A549 (cell line): ENCODE measurements around the gene SAMM50. TPM values are rescaled to one million over a fixed set of nuclear protein-coding genes. Genes with fewer than 3 reads are reported as not detected.

Experiments
- ATAC-seq, 2 experiments: fragments of 200-7000 bp in 1 of 2; fragments of >200 bp in 1 of 2; cut with Nextera tagmentation in 1 of 2; cut with Tn5 transposase in 1 of 2; 3 replicates each; pipeline versions ENCODE4 v1.8.0 to v1.9.1; 2018 to 2020; ENCODE audit warnings: mild to moderate bottlenecking in 1 of 2, moderate library complexity in 1 of 2
- CTCF ChIA-PET: fragments of 300-600 bp; sonication (Branson Sonifier 250); formaldehyde crosslinking; extraction: SDS; loops from one replicate; lab custom pipeline; 2021; ENCODE audit warnings: antibody characterized with exemption, inconsistent platforms; lab: Yijun Ruan, JAX
- POLR2A ChIA-PET: fragments of 350-600 bp; formaldehyde crosslinking; extraction: SDS; loops from one replicate; lab custom pipeline; 2021; ENCODE audit warnings: antibody characterized with exemption, inconsistent platforms; lab: Yijun Ruan, JAX
- DNase-seq, 2 experiments: peaks; one replicate each; pipeline versions ENCODE4 v3.0.0 to v3.0.0-alpha.2; 2011 to 2016; ENCODE audit warnings: low read depth in 1 of 2, low spot score in 1 of 2
- FAIRE-seq: peaks from 2 replicates; lab custom pipeline; 2011; peaks lifted over from hg19 to GRCh38; lab: Jason Lieb, UNC
- H3K27ac ChIP-seq, 2 experiments: fragments of >200 bp; sonication (Bioruptor Twin); formaldehyde crosslinking; 3 replicates each; pipeline ENCODE4 v1.5.1; 2016 to 2017
- H3K4me1 ChIP-seq: fragments of >200 bp; sonication (Bioruptor Twin); formaldehyde crosslinking; 3 replicates; pipeline ENCODE4 v1.6.1; 2016
- H3K4me2 ChIP-seq: fragments of >200 bp; sonication (Bioruptor Twin); formaldehyde crosslinking; 3 replicates; pipeline ENCODE4 v1.6.1; 2016
- H3K4me3 ChIP-seq: fragments of >200 bp; sonication (Bioruptor Twin); formaldehyde crosslinking; 3 replicates; pipeline ENCODE4 v1.5.1; 2016
- H3K9me3 ChIP-seq: fragments of >200 bp; sonication (Bioruptor Twin); formaldehyde crosslinking; 3 replicates; pipeline ENCODE4 v1.6.1; 2016
- BHLHE40 ChIP-seq: IDR thresholded peaks from 2 replicates; pipeline ENCODE4 v1.6.1; 2012; ENCODE audit warnings: low read depth, low read length, inconsistent platforms
- CBX8 ChIP-seq: fragments of 200-600 bp; sonication (generic); IDR thresholded peaks from 2 replicates; pipeline ENCODE4 v1.6.1; 2016
- CHD2 ChIP-seq: fragments of 150-350 bp; IDR thresholded peaks from 2 replicates; pipeline ENCODE4 v1.6.1; 2014; ENCODE audit warnings: low read length; ENCODE audit not compliant: partially characterized antibody
- CHD4 ChIP-seq: fragments of 200-600 bp; sonication (generic); IDR thresholded peaks from 2 replicates; pipeline ENCODE4 v1.6.1; 2016; ENCODE audit warnings: antibody characterized with exemption, mild to moderate bottlenecking, borderline replicate concordance
- ESRRA ChIP-seq: fragments of 150-350 bp; IDR thresholded peaks from 2 replicates; pipeline ENCODE4 v1.6.1; 2014; ENCODE audit warnings: mild to moderate bottlenecking, low read length, borderline replicate concordance
- FOSB ChIP-seq: fragments of 250-450 bp; sonication (Bioruptor Pico); IDR thresholded peaks from 2 replicates; pipeline ENCODE4 v1.5.0; 2020; ENCODE audit warnings: mild to moderate bottlenecking, moderate library complexity
- FOSL2 ChIP-seq, 2 experiments: fragments of 450-650 bp in 1 of 2; fragments of >200 bp in 1 of 2; sonication (Bioruptor Twin) in 1 of 2; formaldehyde crosslinking; IDR thresholded peaks; 2 replicates each; pipeline versions ENCODE4 v1.5.0 to v1.6.1; 2016 to 2020; ENCODE audit warnings: mild to moderate bottlenecking in 1 of 2, moderate library complexity in 1 of 2
- FOXS1 ChIP-seq: fragments of 250-450 bp; sonication (Bioruptor Pico); IDR thresholded peaks from 2 replicates; pipeline ENCODE4 v1.5.0; 2020; ENCODE audit warnings: mild to moderate bottlenecking, moderate library complexity
- HEYL ChIP-seq: fragments of 250-450 bp; sonication (Bioruptor Pico); IDR thresholded peaks from 2 replicates; pipeline ENCODE4 v1.8.0; 2021; ENCODE audit warnings: mild to moderate bottlenecking, moderate library complexity
- HOXB13 ChIP-seq: fragments of 250-450 bp; sonication (Bioruptor Pico); IDR thresholded peaks from 2 replicates; pipeline ENCODE4 v1.5.0; 2020; ENCODE audit warnings: low read depth, mild to moderate bottlenecking, moderate library complexity
- HOXB5 ChIP-seq: fragments of 250-450 bp; sonication (Bioruptor Pico); IDR thresholded peaks from 2 replicates; pipeline ENCODE4 v1.5.0; 2020; ENCODE audit warnings: mild to moderate bottlenecking, moderate library complexity
- JUN ChIP-seq, 2 experiments: fragments of >200 bp; sonication (Bioruptor Twin); formaldehyde crosslinking; IDR thresholded peaks; 2 replicates in 1 of 2; 3 replicates in 1 of 2; pipeline ENCODE4 v1.6.1; 2016 to 2017
- JUNB ChIP-seq: fragments of >200 bp; sonication (Bioruptor Twin); formaldehyde crosslinking; IDR thresholded peaks from 2 replicates; pipeline ENCODE4 v1.6.1; 2016
- KDM5A ChIP-seq: fragments of 200-600 bp; sonication (generic); IDR thresholded peaks from 2 replicates; pipeline ENCODE4 v1.6.1; 2016; ENCODE audit warnings: antibody characterized with exemption, mild to moderate bottlenecking
- MAFK ChIP-seq: fragments of 450-650 bp; IDR thresholded peaks from 2 replicates; pipeline ENCODE4 v1.6.1; 2014; ENCODE audit not compliant: partially characterized antibody
- NR3C1 ChIP-seq: fragments of >200 bp; sonication (Bioruptor Twin); formaldehyde crosslinking; IDR thresholded peaks from 3 replicates; pipeline ENCODE4 v1.6.1; 2017
- PHF8 ChIP-seq: fragments of 200-600 bp; sonication (generic); IDR thresholded peaks from 2 replicates; pipeline ENCODE4 v1.6.1; 2016; ENCODE audit warnings: low read depth, mild to moderate bottlenecking, antibody characterized with exemption, moderate library complexity, borderline replicate concordance
- POLR2AphosphoS2 ChIP-seq: conservative IDR thresholded peaks from 2 replicates; pipeline ENCODE4 v1.6.1; 2012; ENCODE audit warnings: low read length, improper control_type of control experiment, inconsistent platforms
- RARB ChIP-seq: fragments of 250-450 bp; sonication (Bioruptor Pico); IDR thresholded peaks from 2 replicates; pipeline ENCODE4 v1.8.0; 2021; ENCODE audit warnings: mild to moderate bottlenecking, moderate library complexity
- RCOR1 ChIP-seq: fragments of 150-350 bp; IDR thresholded peaks from 2 replicates; pipeline ENCODE4 v1.6.1; 2014; ENCODE audit warnings: antibody characterized with exemption, low read length, low read depth
- SMC3 ChIP-seq: fragments of >200 bp; sonication (Bioruptor Twin); formaldehyde crosslinking; IDR thresholded peaks from 3 replicates; pipeline ENCODE4 v1.6.1; 2018; ENCODE audit warnings: inconsistent platforms
- SREBF2 ChIP-seq: fragments of 450-650 bp; IDR thresholded peaks from 2 replicates; pipeline ENCODE4 v1.6.1; 2014; ENCODE audit warnings: mild to moderate bottlenecking, moderate library complexity
- TP53 ChIP-seq: fragments of 250-450 bp; sonication (Bioruptor Pico); IDR thresholded peaks from 2 replicates; pipeline ENCODE4 v1.5.0; 2021; ENCODE audit warnings: mild to moderate bottlenecking, moderate library complexity
- ZNF302 ChIP-seq: fragments of 250-450 bp; sonication (Bioruptor Pico); IDR thresholded peaks from 2 replicates; pipeline ENCODE4 v1.9.0; 2021; ENCODE audit warnings: inconsistent platforms, mild to moderate bottlenecking, moderate library complexity
- WGBS: methylation state at CpG from one replicate; pipeline ENCODE4 v1.1.6; 2017; ENCODE audit errors: missing lambda C conversion rate; 5-methylcytosine and 5-hydroxymethylcytosine counted together
- polyA plus RNA-seq, 4 experiments: library from polyadenylated mRNA; depleted of rRNA in 3 of 4; stranded (reverse); fragments of >200 nt; fragmentation: RNase III in 1 of 4; extraction: RNeasy Plus Mini Kit Qiagen cat#74134 plus additional on column Dnase treatment in 1 of 4; gene quantifications; 2 replicates in 3 of 4; 3 replicates in 1 of 4; pipeline ENCODE4 v1.2.3, GENCODE V29; 2011 to 2017
- TF ChIP-seq, protein P1 (sequence below): fragments of 450-650 bp; IDR thresholded peaks from 2 replicates; pipeline ENCODE4 v1.6.1; 2014; ENCODE audit warnings: antibody characterized with exemption
- TF ChIP-seq, protein P2 (sequence below): IDR thresholded peaks from 2 replicates; pipeline ENCODE4 v1.6.1; 2012

The SAMM50 gene
- polyA plus RNA-seq, 2 of the 4 experiments (the other 2 are of a cell fraction): 49.3 to 51.4 TPM

DNA sequence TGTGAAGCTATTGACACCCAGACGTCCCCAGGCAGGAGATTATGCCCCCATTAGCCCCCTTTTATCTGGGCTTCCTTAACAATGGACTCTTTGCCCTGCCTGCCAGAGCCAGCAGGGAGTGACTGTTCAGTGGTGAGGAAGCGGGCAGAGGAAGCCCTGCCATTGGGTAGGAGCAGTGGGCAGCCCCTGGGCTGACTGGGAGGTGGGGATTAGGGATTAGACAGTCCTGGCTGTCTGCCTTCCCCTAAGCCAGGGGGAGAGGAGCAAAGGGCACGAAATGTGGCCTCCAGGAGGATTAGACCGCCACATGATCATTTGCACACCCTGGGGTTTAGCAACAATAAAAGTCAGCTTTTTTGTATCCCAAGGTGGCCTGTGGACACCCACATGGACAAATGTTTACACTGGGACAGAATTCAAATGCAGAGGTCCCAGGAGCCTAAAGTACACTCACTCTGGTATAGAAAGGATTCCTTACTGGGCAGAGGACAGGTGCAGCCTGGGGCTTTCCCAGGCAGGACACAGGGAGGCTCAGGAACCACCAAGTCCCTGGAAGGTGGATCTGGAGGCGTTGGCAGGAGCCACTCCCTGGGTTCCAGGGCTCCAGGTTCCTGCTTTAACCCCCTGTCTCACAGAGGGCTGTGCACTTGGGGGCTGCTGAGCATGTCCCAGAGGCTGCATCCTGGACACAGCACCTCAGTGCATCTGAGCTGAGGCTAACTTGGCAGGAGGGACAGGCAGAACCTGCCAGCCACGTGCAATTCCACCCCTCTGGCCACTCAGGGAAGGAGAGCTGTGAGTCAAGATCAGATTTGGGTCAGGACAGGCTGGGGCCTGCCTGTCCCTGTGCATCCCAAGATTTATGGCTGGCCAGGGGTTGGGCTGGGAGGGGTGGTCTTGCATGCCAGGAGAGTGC is 29.6 kb upstream of the SAMM50 start:
- Histone ChIP-seq H3K9me3 (no peaks in the 10 kb centered on the region), H3K4me3 (no peak overlapping the region), H3K27ac (peak overlapping the region in 1 of 2 experiments; percentile 36; a peak in 1 of 6 replicates), H3K4me2 (0 out of 3 replicates have a peak overlapping the region, but pooled peaks have one; percentile 90), H3K4me1 (peaks cover 13% of the 10 kb centered on the region; the same call in 2 of the 3 replicates)
- ChIA-PET CTCF (interaction anchor here (1.0 to 1.6 kb wide), 3 partner anchors 8 to 41 kb away, joined by 3 read pairs; no protein-coding TSS in a partner anchor), POLR2A (no interaction called here)
- no peak for FAIRE-seq
- DNase-seq: no peak
- no peak for ATAC-seq
- TF ChIP-seq FOSB (CRISPR knock-in tag) (no peak), PHF8 (no peak), RARB (CRISPR knock-in tag) (no peak), CBX8 (no peak), KDM5A (no peak), TP53 (CRISPR knock-in tag) (no peak), FOSL2 (IDR thresholded peaks at IDR 0.05) (no peak), FOSL2 (CRISPR knock-in tag; IDR thresholded peaks at IDR 0.05) (no peak), HEYL (no peak), POLR2AphosphoS2 (no peak), ZNF302 (CRISPR knock-in tag) (no peak), ESRRA (no peak), NR3C1 (no peak), CHD4 (no peak), BHLHE40 (no peak), JUNB (no peak), CHD2 (no peak)
- TF ChIP-seq, protein P1, sequence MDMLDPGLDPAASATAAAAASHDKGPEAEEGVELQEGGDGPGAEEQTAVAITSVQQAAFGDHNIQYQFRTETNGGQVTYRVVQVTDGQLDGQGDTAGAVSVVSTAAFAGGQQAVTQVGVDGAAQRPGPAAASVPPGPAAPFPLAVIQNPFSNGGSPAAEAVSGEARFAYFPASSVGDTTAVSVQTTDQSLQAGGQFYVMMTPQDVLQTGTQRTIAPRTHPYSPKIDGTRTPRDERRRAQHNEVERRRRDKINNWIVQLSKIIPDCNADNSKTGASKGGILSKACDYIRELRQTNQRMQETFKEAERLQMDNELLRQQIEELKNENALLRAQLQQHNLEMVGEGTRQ: no peak
- 73% methylated on average over 5 of the region's 6 CpGs for WGBS

DNA sequence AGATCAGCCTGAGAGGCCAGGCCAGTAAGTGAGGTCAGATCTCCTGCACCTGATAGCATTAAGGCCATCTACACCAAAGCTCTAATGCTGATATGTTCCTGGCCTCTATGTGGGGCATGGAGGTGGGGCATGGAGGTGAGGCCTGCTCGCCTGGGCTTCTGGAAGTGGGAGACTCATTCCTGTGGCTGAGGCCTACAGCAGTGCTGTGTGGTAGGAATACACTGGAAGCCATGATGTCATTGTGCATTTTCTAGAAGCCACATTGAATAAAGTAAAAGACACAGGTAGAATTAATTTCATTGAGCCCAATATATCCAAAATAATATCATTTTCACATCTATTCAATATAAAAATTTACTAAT is 28.9 kb upstream of the SAMM50 start:
- TF ChIP-seq SMC3: no peak
- no peak for TF ChIP-seq NR3C1
- no peak for TF ChIP-seq FOSL2 (IDR thresholded peaks at IDR 0.05)
- TF ChIP-seq FOSL2 (CRISPR knock-in tag; IDR thresholded peaks at IDR 0.05): no peak
- no peak for TF ChIP-seq RCOR1
- TF ChIP-seq HOXB13 (CRISPR knock-in tag): no peak
- TF ChIP-seq ZNF302 (CRISPR knock-in tag): no peak
- TF ChIP-seq, protein P2, sequence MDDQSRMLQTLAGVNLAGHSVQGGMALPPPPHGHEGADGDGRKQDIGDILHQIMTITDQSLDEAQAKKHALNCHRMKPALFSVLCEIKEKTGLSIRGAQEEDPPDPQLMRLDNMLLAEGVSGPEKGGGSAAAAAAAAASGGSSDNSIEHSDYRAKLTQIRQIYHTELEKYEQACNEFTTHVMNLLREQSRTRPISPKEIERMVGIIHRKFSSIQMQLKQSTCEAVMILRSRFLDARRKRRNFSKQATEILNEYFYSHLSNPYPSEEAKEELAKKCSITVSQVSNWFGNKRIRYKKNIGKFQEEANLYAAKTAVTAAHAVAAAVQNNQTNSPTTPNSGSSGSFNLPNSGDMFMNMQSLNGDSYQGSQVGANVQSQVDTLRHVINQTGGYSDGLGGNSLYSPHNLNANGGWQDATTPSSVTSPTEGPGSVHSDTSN: no peak
- TF ChIP-seq CBX8: no peak
- TF ChIP-seq FOXS1: no peak
- TF ChIP-seq SREBF2: no peak
- no peak for TF ChIP-seq CHD2
- no peak for TF ChIP-seq HOXB5 (CRISPR knock-in tag)
- TF ChIP-seq JUN (IDR thresholded peaks at IDR 0.05): no peak
- TF ChIP-seq MAFK: no peak
- CTCF ChIA-PET: interaction anchor here (0.9 to 1.6 kb wide), 3 partner anchors 15 to 41 kb away, joined by 3 read pairs; no protein-coding TSS in a partner anchor
- no peaks in the 10 kb centered on the region for H3K9me3 ChIP-seq
- ATAC-seq (no peak), FAIRE-seq (no peak), DNase-seq (no peak)
- H3K4me3 ChIP-seq: no peak overlapping the region
- POLR2A ChIA-PET: no interaction called here
- WGBS: 78% methylated on average over 1 of the region's 1 CpG
- H3K27ac ChIP-seq: no peak overlapping the region
- H3K4me1 ChIP-seq: peaks cover 11% of the 10 kb centered on the region; the same call in 2 of the 3 replicates
- no peak overlapping the region for H3K4me2 ChIP-seq
